ENCODE results near the gene PSMB7.
A peak's percentile ranks its signal among the peaks of the same experiment; 100 is the strongest.

Gene PSMB7

DNA sequence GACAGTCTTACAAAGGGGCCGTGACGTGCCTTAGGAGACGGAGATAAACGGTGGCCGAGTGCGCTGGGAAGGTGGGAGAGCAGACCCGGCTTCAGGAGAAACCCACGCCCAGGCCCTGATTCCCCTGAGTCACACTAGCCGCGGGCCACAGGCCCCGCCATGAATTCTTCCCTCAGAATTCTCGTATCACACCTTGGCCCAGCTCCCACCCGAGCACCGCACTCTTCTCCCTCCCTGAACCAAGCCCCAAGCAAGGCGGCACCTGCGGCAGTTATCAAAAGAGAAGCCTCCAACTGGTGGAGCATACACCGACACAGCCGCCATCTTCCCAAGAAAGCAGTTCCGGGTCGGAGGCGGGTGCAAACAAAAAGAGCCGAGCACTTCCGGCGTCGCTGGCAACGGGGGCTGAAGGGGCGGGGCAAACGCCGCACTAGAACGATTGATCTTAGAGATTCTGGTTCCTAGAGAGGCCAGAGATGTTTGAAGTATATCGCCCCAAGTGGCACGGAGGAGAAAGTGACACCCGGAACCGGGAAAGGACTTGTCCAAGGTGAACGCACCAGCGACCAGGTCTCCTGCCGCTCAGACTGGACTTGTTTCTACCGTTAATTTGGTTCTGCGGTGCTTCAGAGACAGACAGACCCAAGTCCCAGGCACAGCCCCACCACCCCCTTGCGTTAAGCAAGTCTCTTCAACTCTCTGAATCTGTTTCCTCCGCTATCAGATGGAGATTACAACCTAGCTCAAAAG lies at the start of gene PSMB7:
TSS of gene PSMB7 (minus strand) at position 341 of the 750 bp plus-strand sequence. CDS start at position 324, 17 bp downstream.
- peaks cover 45% of the 10 kb centered on the region for H3K4me1 Mint-ChIP-seq
- no peaks in the 10 kb centered on the region for H3K9me3 Mint-ChIP-seq
- peak within 1 kb of the TSS; percentile 99 for H3K4me3 Mint-ChIP-seq
- peaks cover 24% of the 10 kb centered on the region for H3K36me3 Mint-ChIP-seq
- H3K27ac Mint-ChIP-seq, result peak within 1 kb of the TSS; percentile 98
- no peaks in the 10 kb centered on the region for H3K27me3 Mint-ChIP-seq

DNA sequence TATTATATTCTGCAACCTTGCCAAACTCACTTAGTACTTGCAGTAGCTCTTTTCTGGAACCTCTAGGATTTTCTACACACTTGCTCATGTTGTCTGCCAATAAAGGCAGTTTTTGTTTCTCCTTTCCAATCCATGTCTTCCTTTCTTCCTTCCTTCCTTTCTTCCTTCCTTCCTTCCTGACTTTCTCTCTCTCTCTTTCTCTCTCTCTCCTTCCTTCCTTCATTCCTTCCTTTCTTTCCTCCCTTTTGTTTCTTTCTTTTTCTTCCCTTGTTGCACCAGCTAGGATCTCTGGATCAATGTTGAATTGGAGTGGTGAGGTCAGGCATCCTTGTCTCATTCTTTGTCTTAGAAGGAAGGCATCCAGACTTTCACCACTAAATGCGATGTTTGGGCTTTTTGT lies 47.5 kb upstream of the PSMB7 start:
- H3K27ac Mint-ChIP-seq, result no peak overlapping the region
- H3K36me3 Mint-ChIP-seq, result no peaks in the 10 kb centered on the region
- no peaks in the 10 kb centered on the region for H3K4me1 Mint-ChIP-seq
- peaks cover 2% of the 10 kb centered on the region for H3K27me3 Mint-ChIP-seq
- H3K9me3 Mint-ChIP-seq, result no peaks in the 10 kb centered on the region
- no peak overlapping the region for H3K4me3 Mint-ChIP-seq

- Mint-ChIP-seq H3K27me3 (peaks cover 1% of the 10 kb centered on the region), H3K9me3 (no peaks in the 10 kb centered on the region), H3K4me1 (no peaks in the 10 kb centered on the region), H3K4me3 (no peak overlapping the region), H3K27ac (no peak overlapping the region), H3K36me3 (no peaks in the 10 kb centered on the region)
Observed at GRCh38 chr9:124458441-124458840, 43.2 kb upstream of the PSMB7 start.

DNA sequence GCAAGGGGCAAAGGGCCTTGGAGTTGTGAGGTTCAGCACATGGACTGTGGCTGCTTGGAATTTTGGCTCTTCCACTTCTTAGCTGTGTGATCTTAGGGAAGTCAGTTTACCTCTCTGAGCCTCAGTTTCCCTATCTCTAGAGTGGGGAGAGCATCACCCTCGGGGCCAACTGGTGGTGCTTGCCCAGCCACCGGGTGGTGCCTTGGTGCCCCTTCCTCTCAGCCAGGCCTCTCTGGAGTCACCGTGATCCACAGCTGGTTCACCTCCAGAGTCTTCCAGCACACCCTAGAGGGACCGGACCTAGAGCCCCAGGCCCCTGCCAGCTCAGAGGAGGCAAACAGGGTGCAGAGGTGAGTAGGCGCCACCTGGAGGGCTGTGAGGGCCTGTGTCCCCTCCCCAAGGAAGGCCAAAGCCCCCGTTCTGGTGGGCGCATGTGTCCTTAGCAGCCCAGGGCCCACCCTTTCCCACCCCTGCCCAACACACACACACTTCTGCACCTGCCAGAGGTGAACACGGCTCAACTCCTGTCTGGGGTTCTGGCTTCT lies 42.7 kb upstream of the PSMB7 start:
- Mint-ChIP-seq H3K9me3 (no peaks in the 10 kb centered on the region), H3K27me3 (peaks cover 1% of the 10 kb centered on the region), H3K36me3 (no peaks in the 10 kb centered on the region), H3K4me1 (no peaks in the 10 kb centered on the region), H3K4me3 (no peak overlapping the region), H3K27ac (no peak overlapping the region)

GRCh38 chr9:124457079-124457886 lies 42.0 kb upstream of the PSMB7 start:
- Mint-ChIP-seq H3K36me3 (no peaks in the 10 kb centered on the region), H3K27me3 (peaks cover 4% of the 10 kb centered on the region), H3K4me3 (no peak overlapping the region), H3K9me3 (no peaks in the 10 kb centered on the region), H3K27ac (no peak overlapping the region), H3K4me1 (no peaks in the 10 kb centered on the region)

DNA sequence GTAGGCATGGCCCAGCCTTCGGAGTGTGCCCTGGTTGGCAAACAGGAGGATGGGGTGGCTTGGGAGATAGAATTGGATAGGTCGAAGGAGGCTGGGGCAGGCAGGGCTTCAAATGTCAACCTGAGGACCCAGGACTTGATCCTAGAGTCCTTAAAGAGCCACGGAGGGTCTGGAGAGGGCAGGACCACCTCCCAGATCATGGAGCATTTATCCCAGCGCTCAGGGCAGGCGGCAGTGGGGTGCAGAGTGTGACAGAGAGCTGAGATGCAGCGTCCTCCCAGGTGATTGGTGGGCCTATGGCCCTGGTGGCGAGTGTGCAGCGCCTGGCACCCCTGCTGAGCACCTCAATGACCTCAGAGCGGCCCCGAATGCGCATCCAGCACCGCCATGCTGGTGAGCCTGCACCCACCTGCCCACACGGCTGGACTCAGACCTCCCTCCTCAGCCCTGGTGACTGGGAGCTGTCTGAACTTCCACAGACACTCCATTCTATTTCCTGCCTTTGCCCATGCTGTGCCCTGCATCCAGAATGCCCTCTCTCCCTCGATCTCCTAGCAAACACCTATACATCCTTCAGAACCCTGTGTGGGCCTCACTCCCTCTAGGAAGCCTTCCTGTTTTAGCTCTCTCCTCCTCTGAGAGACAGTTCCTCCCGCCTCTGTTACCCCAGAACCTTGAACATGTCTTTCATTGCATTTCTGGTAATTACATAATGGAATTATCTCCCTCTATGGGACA lies 41.3 kb upstream of the PSMB7 start:
- H3K27ac Mint-ChIP-seq, result peak overlapping the region; percentile 51
- no peaks in the 10 kb centered on the region for H3K4me1 Mint-ChIP-seq
- no peaks in the 10 kb centered on the region for H3K9me3 Mint-ChIP-seq

GRCh38 chr9:124455820-124456219 lies 40.6 kb upstream of the PSMB7 start:
- H3K4me3 Mint-ChIP-seq, result no peak overlapping the region
- H3K4me1 Mint-ChIP-seq, result no peaks in the 10 kb centered on the region
- peaks cover 9% of the 10 kb centered on the region for H3K27me3 Mint-ChIP-seq
- no peaks in the 10 kb centered on the region for H3K36me3 Mint-ChIP-seq
- no peaks in the 10 kb centered on the region for H3K9me3 Mint-ChIP-seq
- H3K27ac Mint-ChIP-seq, result no peak overlapping the region

More for the DNA sequence above, 41.3 kb upstream of the PSMB7 start:
- no peak overlapping the region for H3K4me3 Mint-ChIP-seq
- no peaks in the 10 kb centered on the region for H3K36me3 Mint-ChIP-seq
- H3K27me3 Mint-ChIP-seq, result peaks cover 7% of the 10 kb centered on the region

DNA sequence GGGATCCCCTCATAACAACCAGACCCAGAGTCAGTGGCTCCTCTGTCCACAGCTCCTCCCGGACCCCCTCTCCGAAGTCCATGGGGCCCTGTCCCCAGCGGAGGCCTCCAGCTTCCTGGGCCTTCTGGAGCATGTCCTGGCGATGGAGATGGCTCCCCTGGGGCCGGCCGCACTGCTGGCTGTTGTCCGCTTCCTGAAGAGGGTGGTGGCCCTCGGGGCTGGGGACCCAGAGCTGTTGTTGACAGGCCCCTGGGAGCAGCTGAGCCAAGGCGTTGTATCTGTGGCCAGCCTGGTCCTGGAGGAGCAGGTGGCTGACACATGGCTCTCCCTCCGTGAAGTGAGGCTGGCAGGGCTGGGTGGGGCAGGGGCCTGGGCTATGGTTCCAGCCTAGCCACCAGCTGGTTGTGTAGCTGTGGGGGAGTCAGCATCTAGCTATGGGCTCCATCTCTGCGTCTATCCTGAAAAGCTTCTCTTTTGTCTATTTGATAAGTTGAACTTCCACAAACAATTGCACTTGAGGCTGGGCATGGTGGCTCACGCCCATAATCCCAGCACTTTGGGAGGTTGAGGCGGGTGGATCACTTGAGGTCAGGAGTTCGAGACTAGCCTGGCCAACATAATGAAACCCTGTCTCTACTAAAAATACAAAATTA lies 39.7 kb upstream of the PSMB7 start:
- H3K27me3 Mint-ChIP-seq, result peaks cover 11% of the 10 kb centered on the region
- no peaks in the 10 kb centered on the region for H3K4me1 Mint-ChIP-seq
- no peaks in the 10 kb centered on the region for H3K9me3 Mint-ChIP-seq
- H3K4me3 Mint-ChIP-seq, result no peak overlapping the region
- no peaks in the 10 kb centered on the region for H3K36me3 Mint-ChIP-seq
- no peak overlapping the region for H3K27ac Mint-ChIP-seq

- Mint-ChIP-seq H3K27me3 (peaks cover 12% of the 10 kb centered on the region), H3K4me1 (no peaks in the 10 kb centered on the region), H3K36me3 (no peaks in the 10 kb centered on the region), H3K4me3 (no peak overlapping the region), H3K27ac (no peak overlapping the region), H3K9me3 (no peaks in the 10 kb centered on the region)
Observed at GRCh38 chr9:124454296-124454695, 39.1 kb upstream of the PSMB7 start.

DNA sequence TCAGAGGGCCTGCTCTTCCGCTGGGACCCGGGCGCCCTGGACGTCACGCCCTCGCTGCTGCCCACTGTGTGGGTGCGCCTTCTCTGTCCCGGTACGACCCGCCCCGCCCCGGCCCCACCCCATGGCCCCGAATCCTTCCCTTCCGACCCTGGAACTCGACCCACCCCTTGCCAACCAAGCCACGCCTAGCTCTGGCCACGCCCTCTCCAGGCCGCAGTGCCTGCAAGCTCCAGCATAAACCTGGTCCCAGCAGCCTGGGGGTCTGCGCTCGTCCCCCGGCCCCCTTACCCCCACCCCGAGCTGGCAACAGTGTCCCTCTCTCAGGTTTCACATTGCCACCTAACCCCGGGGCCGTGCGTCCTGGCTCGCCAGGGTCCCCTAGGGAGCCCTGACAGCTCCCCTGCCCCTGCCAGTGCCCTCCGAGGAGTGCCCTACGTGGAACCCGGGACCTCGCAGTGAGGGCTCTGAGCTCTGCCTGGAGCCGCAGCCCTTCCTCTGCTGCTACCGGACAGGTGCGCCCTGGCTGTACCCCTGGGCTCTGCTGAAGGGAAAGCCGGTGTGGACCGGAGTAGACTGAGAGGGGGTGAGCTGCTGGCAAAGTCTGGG lies 38.4 kb upstream of the PSMB7 start:
- Mint-ChIP-seq H3K4me3 (no peak overlapping the region), H3K4me1 (no peaks in the 10 kb centered on the region), H3K9me3 (no peaks in the 10 kb centered on the region), H3K27ac (no peak overlapping the region), H3K36me3 (no peaks in the 10 kb centered on the region), H3K27me3 (peaks cover 13% of the 10 kb centered on the region)

DNA sequence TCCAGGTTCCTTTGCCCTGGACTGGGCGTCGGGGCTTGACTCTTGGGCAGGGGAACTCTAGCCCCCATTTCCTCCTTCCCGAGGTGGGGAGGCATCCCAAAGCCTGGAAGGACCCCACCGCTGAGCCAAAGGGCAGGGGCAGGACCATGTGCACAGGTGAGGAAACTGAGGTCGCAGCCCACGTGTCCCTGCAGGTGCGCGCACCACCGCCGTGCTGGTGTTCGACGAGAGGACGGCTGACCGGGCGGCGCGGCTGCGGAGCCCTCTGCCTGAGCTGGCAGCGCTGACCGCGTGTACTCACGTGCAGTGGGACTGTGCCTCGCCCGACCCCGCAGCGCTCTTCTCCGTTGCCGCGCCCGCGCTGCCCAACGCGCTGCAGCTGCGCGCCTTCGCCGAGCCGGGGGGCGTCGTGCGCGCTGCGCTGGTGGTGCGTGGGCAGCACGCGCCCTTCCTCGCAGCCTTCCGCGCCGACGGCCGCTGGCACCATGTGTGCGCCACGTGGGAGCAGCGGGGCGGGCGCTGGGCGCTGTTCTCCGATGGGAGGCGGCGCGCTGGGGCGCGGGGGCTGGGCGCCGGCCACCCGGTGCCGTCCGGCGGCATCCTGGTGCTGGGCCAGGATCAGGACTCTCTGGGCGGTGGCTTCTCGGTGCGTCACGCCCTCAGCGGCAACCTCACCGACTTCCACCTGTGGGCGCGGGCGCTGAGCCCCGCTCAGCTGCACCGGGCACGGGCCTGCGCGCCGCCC lies 37.8 kb upstream of the PSMB7 start:
- Mint-ChIP-seq H3K27me3 (peaks cover 15% of the 10 kb centered on the region), H3K36me3 (no peaks in the 10 kb centered on the region), H3K9me3 (no peaks in the 10 kb centered on the region), H3K4me3 (no peak overlapping the region), H3K27ac (no peak overlapping the region), H3K4me1 (no peaks in the 10 kb centered on the region)

- no peaks in the 10 kb centered on the region for H3K9me3 Mint-ChIP-seq
- no peak overlapping the region for H3K27ac Mint-ChIP-seq
- H3K27me3 Mint-ChIP-seq, result peaks cover 15% of the 10 kb centered on the region
- H3K4me3 Mint-ChIP-seq, result no peak overlapping the region
- no peaks in the 10 kb centered on the region for H3K4me1 Mint-ChIP-seq
- no peaks in the 10 kb centered on the region for H3K36me3 Mint-ChIP-seq
Observed at GRCh38 chr9:124452326-124452725, 37.1 kb upstream of the PSMB7 start.

DNA sequence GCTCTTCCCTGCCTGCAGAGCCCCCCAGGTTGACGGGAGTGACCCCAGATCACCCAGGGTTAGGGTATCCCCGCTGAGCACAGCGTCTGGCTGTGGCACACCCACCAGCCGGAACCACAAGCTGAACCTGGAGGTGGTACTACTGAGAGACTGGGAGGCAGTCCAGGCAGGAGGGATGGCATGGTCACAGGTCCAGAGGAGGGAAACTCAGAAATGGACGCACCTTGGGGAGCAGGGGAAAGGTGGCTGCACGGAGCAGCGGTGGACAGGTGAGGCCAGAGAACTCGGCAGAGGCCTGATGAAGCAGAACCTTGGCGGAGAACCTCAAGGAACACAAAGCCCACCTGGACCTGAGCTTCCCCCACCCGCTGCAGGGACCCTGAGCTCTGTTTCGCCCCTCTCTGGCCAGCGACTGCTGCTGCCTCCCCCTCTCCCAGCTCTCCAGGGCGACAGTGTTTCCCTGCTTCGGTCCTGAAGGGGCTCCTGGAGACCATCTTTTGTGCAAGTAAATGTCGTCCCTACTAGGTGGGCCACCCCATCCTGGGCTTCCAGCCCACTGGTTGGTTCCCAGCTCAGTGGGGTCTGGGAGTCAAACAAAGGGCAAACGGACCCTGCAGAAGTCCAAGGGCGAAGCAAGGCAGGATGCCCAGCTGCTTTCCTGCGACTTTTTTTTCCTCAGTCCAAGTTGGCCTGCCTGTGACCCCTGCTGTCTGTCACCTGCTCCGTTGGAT lies 35.9 kb upstream of the PSMB7 start:
- H3K27me3 Mint-ChIP-seq, result peaks cover 17% of the 10 kb centered on the region
- no peaks in the 10 kb centered on the region for H3K9me3 Mint-ChIP-seq
- no peak overlapping the region for H3K4me3 Mint-ChIP-seq

More for the DNA sequence above, 35.9 kb upstream of the PSMB7 start:
- no peaks in the 10 kb centered on the region for H3K4me1 Mint-ChIP-seq
- no peak overlapping the region for H3K27ac Mint-ChIP-seq
- H3K36me3 Mint-ChIP-seq, result no peaks in the 10 kb centered on the region
